HG02571 (cell line): ENCODE data around the gene CD37.

Experiments
- ATAC-seq: cut with Tn5 transposase; IDR thresholded peaks from one replicate; pipeline ENCODE4 v1.9.1; 2021; ENCODE audit warnings: mild to moderate bottlenecking, moderate library complexity; ENCODE audit not compliant: unreplicated experiment

The CD37 gene

GRCh38 chr19:49344505-49345423 lies 9.6 kb downstream of the CD37 start:
- ATAC-seq = no peak

DNA sequence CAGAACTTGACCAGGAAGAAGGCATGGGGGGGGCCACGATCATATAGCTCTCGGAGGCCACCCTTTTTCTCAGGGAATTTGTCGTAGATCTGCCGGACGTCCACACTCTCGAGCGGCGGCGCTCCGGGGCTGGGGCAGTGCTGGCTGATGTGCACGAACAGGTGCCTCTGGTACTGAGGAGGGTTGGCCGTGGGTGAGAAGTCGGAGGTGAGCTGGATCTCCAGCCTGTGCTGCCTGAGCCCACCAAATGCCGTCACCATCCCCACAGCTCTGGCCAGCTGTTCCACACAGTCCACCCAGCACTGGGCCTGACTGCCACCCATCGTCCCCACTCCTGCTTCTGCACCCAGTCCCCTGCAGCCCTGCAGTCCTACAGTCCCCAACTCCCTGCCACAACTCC lies 12.0 kb downstream of the CD37 start:
- no peak for ATAC-seq

- ATAC-seq = no peak
Measured at GRCh38 chr19:49347835-49348234, 12.6 kb downstream of the CD37 start.

GRCh38 chr19:49348305-49349189 lies 13.3 kb downstream of the CD37 start:
- ATAC-seq = no peak

GRCh38 chr19:49349567-49349966 lies 14.4 kb downstream of the CD37 start:
- ATAC-seq = no peak

GRCh38 chr19:49355909-49356353 lies 20.7 kb downstream of the CD37 start:
- ATAC-seq = no peak

DNA sequence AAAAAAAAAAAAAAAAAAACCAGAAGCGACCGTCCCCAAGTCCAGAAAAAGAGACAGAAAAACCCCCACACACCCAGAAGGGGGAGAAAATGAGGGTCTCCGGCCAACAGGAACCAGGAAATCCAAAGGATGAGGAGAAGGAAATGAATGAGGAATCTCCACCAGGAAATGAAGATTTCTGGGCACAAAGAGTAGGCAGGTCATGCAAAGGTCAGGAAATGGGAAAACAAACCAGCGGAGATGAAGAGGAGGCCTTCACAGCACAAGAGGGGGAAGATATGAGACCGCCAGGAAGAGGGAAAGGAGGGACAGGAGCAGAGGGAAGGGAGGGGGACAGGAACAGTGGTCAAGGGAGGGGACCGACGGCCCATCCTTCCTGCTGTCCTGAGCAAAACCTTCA lies 21.2 kb downstream of the CD37 start:
- ATAC-seq = no peak

- ATAC-seq = no peak
Measured at GRCh38 chr19:49357186-49357585, 22.0 kb downstream of the CD37 start.

GRCh38 chr19:49359851-49360820 lies 24.9 kb downstream of the CD37 start:
- no peak for ATAC-seq

DNA sequence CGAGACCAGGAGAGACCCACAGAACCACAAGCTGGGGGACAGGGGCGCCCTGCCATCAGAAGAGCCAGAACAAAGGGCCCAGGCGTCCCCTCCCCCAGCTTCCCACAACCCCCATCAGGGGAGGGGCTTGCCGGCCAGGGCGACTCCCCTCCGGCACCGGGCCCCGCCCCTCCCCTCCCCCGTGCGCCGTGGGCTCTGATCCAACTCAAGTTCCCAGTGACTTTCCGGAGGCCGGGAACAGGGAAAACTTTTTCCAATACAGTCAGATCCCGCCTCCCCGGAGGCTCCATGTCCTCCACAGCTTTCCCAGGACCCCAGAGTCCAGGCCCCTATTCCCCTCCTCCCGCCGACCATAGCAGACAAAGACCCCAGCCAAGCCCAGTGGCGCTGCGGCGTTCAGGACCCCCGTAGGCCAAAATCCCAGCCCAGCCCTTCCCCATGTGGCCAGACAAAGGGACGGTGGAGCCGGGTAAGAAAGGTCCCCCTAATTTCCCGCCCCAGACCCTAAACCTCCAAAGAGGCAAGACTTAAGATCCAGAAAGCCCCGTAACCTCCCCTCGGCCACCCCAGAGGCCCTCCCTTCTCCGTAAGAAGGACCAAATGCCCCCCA lies 26.3 kb downstream of the CD37 start:
- no peak for ATAC-seq

DNA sequence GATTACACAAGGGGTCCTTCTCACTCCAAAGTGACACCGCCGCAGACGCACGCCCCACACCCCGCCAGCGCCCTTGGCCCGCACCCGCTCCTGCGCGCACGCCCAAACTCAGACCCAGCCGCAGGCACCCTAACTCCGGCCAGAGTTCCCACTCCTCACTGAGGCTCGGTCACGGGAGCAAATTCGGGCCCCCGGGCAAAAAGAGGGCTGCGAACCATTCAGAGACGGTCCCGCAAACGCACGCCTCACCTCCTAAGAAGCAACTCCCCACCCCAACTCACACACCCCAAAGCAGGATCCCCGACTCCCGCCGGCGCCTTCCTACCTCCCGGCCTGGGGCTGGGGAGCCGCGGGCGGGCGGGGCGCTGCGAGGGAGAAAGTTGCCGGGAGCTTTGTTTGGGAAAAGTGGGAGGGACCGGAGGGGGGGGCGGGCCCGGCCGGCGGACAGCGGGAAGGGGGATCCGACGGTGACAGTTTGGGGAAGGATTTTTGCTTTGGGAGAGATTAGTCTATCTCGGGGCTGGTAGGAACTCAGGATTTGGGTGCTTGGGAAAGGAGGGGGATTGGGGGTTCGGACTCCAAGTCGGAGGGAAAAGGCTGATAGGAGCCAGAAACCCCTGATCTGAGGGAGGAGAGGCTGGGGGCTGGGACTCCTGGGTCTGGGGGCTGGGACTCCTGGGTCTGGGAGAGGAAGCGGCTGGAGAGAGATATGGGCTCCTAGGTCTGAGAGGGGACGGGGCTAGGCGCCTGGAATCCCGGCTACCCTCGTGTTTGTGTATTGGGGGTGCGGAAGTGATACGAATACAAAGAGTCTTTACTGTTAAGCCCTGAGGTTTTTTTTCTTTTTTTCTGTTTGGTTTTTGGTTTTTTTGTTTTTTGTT lies 27.1 kb downstream of the CD37 start, which contains the start of gene TEAD2:
TEAD2 (minus strand) TSS at position 369 of the 881 bp plus-strand sequence. CDS start 2,341 bp downstream, outside the sequence.
- ATAC-seq = no peak

DNA sequence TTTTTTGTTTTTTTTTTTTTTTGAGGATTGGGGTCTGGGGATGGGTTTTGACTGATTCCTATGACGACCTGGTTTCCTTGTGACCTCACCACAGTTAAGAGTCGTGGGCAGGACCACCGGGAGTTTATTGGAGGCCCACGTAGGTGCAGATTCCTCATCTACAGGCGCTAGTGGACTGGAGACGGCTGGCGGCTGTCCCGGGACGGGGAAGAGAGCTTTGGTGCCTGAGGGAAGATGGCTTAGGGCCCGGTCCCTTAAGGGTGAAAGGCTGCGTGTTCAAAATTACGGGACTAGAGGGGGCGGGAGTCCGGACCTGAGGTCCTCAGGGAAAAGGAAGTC lies 27.7 kb downstream of the CD37 start:
- no peak for ATAC-seq

DNA sequence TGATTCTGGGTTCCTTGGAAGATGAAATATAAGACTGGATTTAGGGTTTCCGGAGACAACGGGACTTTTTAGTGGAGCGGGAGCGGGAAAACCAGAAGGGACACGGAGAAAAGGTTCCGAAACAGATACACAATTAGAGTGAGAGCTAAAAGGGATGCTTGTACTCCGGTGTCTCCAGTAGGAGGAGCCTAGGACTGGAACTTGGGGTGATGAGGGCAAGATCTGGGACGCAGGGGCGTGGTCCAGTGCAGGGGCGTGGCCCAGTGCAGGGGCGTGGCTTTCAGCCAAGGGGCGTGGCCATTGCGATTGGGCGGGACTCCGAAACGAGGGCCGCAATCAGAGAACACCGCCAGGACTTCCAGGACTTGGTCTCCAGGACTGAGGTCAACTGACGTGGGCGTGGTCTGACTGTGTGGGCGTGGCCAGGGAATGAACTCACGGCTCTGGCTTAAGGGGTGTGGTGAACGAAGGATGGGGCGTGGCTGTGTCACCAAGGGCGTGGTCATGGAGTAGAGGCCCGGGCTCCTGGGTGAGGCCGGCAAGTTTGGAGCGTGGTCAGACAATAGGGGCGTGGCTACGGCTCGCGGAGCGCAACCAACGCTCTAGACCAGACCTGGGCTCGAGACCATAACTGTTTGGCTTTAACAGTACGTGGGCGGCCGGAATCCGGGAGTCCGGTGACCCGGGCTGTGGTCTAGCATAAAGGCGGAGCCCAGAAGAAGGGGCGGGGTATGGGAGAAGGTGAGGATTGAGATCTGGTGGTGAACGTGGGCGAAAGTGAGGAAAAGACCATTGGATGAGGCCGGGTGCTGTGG lies 28.3 kb downstream of the CD37 start, which contains the start of gene DKKL1:
DKKL1 (plus strand) TSS at position 610 of the 815 bp plus-strand sequence; CDS start at position 732, 122 bp downstream.
- no peak for ATAC-seq

DNA sequence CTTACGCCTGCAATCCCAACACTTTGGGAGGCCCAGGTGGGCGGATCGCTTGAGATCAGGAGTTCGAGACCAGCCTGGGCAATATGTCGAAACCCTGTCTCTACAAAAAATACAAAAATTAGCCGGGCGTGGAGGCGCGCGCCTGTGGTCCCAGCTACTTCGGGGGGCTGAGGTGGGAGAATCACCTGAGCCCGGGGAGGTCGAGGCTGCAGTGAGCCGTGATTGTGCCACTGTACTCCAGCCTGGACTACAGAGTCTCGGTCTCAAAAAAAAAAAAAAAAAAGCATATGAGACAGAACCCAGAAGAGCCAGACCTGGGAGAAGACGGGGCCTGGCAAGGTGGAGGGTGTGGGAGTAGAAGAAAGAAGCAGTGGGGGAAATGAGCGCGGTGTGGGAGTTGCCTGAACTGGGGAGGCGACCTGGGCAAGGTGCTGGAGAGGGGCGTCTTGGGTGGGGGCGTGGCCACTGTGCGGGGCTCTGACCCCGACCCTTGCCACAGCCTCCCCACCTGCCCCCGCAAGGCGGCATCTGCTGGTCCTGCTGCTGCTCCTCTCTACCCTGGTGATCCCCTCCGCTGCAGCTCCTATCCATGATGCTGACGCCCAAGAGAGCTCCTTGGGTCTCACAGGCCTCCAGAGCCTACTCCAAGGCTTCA lies 29.0 kb downstream of the CD37 start:
- ATAC-seq = no peak

GRCh38 chr19:49366110-49366509 lies 30.9 kb downstream of the CD37 start:
- ATAC-seq = no peak

DNA sequence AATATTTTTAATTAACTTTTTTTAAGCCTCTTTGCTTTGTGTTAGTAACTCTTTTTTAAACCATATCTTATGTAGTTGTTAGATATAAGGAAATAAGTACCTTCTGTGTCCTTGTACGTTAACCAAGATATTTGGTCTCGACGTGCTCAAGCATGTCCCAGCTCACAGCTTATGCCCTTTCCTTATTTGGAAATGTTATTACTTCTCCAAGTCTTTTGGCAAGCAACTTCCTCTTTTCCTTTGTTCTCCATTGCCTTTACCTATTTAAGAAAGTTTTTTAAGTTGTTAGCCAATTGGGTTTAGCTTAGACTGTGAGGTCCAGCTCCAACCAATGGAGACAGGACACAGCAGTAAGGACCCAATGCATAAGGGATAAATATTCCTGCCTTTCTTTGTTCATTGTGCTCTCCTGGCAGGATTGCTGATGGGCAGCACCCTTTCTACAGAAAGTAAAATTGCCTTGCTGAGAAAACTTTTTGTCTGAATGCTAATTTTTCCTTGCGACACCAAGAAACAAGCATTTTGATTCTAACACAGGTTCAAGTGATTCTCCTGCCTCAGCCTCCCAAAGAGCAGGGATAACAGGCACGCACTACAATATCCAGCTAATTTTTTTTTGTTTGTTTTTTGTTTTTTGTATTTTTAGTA lies 33.6 kb downstream of the CD37 start:
- ATAC-seq = no peak

- no peak for ATAC-seq
Measured at GRCh38 chr19:49371184-49371583, 36.0 kb downstream of the CD37 start.
